Stimulated activated naive CD8-positive, alpha-beta T cell treated with anti-CD3 and anti-CD28 coated beads, Interleukin-15, amount 100 ng/mL, for 72 hours (primary cell): ENCODE measurements around the gene ARID1B.

ENCODE experiments used
- ATAC-seq: fragments of 150-1000 bp; cut with Tn5 transposase; 2 replicates; pipeline ENCODE4 v1.10.0; 2021; ENCODE audit warnings: mild to moderate bottlenecking, moderate library complexity
- DNase-seq, 2 donors: peaks; one replicate each; pipeline ENCODE4 v3.0.0; 2021 to 2022
- H3K27ac Mint-ChIP-seq, 2 donors: one replicate each; pipeline ENCODE4 v1.8.0; 2022; ENCODE audit warnings: mild to moderate bottlenecking in 2 of 2, mixed read lengths in 2 of 2, moderate library complexity in 2 of 2
- H3K27me3 Mint-ChIP-seq: one replicate; pipeline ENCODE4 v1.8.0; 2022; ENCODE audit warnings: mixed read lengths
- H3K4me1 Mint-ChIP-seq: one replicate; pipeline ENCODE4 v1.8.0; 2022; ENCODE audit warnings: mild to moderate bottlenecking, mixed read lengths
- H3K4me3 Mint-ChIP-seq, 2 donors: one replicate each; pipeline ENCODE4 v1.8.0; 2022; ENCODE audit warnings: mild to moderate bottlenecking in 2 of 2, mixed read lengths in 2 of 2, moderate library complexity in 1 of 2
- H3K9me3 Mint-ChIP-seq, 2 donors: one replicate each; pipeline ENCODE4 v1.8.0; 2022; ENCODE audit warnings: mixed read lengths in 2 of 2

Gene ARID1B

GRCh38 chr6:156919814-156920369 lies 142.7 kb downstream of the ARID1B start:
- H3K9me3 Mint-ChIP-seq: no peaks in the 10 kb centered on the region
- no peak for ATAC-seq
- no peak overlapping the region for H3K27ac Mint-ChIP-seq
- peaks cover 28% of the 10 kb centered on the region for H3K4me1 Mint-ChIP-seq
- no peaks in the 10 kb centered on the region for H3K27me3 Mint-ChIP-seq
- no peak for DNase-seq
- H3K4me3 Mint-ChIP-seq: no peak overlapping the region

DNA sequence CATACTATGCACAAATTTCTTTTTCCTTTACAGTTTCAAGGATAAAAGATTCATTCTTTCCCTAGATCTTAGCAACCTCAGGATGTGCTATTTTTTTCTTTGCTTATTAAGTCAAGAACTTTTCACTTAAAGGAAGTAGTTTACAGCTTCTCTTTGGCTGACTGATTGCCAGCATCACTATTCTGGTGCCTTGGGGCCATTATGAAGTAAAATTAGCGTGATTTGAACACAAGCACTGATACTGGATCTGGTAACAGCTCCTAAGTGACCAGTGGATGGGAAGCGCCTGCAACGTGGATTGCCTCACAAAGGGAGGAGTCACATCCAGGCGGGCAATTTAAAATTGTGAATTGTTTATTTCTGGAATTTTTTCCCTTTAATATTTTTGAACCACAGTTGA lies 147.1 kb downstream of the ARID1B start:
- H3K4me3 Mint-ChIP-seq: no peak overlapping the region

GRCh38 chr6:156925026-156925425 lies 147.8 kb downstream of the ARID1B start:
- no peak overlapping the region for H3K27ac Mint-ChIP-seq
- H3K4me3 Mint-ChIP-seq: no peak overlapping the region
- H3K4me1 Mint-ChIP-seq: peaks cover 53% of the 10 kb centered on the region
- no peaks in the 10 kb centered on the region for H3K9me3 Mint-ChIP-seq
- DNase-seq (no peak), ATAC-seq (no peak)
- H3K27me3 Mint-ChIP-seq: no peaks in the 10 kb centered on the region

More for the DNA sequence above, 147.1 kb downstream of the ARID1B start:
- DNase-seq: no peak
- no peak for ATAC-seq
- H3K27me3 Mint-ChIP-seq: no peaks in the 10 kb centered on the region
- H3K27ac Mint-ChIP-seq: no peak overlapping the region
- H3K9me3 Mint-ChIP-seq: no peaks in the 10 kb centered on the region
- H3K4me1 Mint-ChIP-seq: peaks cover 48% of the 10 kb centered on the region

GRCh38 chr6:156925718-156926607 lies 148.8 kb downstream of the ARID1B start:
- ATAC-seq: peak; percentile 42
- Mint-ChIP-seq H3K27ac (no peak overlapping the region), H3K4me3 (no peak overlapping the region), H3K9me3 (no peaks in the 10 kb centered on the region), H3K4me1 (peaks cover 50% of the 10 kb centered on the region), H3K27me3 (no peaks in the 10 kb centered on the region)
- no peak for DNase-seq

DNA sequence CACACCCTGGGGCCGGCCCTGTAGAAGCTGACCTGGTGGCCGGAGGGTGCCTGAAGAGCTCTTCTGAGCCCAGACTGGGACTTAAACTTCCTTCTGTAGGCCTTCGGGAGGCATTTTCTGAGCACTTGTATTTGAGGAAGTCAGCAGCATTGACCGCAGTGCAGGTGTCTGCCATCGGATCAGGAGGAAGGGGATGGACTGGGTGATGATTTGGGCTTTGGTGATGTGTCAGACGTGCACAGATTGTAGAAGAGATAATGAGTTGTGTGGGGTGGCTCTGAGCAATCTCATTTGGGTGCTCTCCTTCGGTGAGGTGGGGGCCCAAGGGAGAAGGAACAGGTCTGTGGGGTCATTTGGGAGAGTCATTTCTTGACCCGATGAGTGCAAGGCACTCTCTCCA lies 150.9 kb downstream of the ARID1B start:
- Mint-ChIP-seq H3K4me1 (peaks cover 68% of the 10 kb centered on the region), H3K27ac (peak overlapping the region in 1 of 2 donors; percentile 59), H3K4me3 (peak overlapping the region in 1 of 2 donors; percentile 0), H3K9me3 (no peaks in the 10 kb centered on the region), H3K27me3 (no peaks in the 10 kb centered on the region)
- no peak for ATAC-seq
- no peak for DNase-seq

- no peak for DNase-seq
- Mint-ChIP-seq H3K4me1 (peaks cover 76% of the 10 kb centered on the region), H3K27me3 (no peaks in the 10 kb centered on the region), H3K9me3 (no peaks in the 10 kb centered on the region), H3K4me3 (no peak overlapping the region), H3K27ac (peak overlapping the region in 1 of 2 donors; percentile 73)
- ATAC-seq: peak; percentile 79
Observed at GRCh38 chr6:156928972-156929371, 151.8 kb downstream of the ARID1B start.

- Mint-ChIP-seq H3K9me3 (no peaks in the 10 kb centered on the region), H3K4me1 (peaks cover 72% of the 10 kb centered on the region), H3K4me3 (no peak overlapping the region), H3K27ac (peak overlapping the region in 1 of 2 donors; percentile 8), H3K27me3 (no peaks in the 10 kb centered on the region)
- ATAC-seq (no peak), DNase-seq (no peak)
Observed at GRCh38 chr6:156931283-156931682, 154.1 kb downstream of the ARID1B start.

DNA sequence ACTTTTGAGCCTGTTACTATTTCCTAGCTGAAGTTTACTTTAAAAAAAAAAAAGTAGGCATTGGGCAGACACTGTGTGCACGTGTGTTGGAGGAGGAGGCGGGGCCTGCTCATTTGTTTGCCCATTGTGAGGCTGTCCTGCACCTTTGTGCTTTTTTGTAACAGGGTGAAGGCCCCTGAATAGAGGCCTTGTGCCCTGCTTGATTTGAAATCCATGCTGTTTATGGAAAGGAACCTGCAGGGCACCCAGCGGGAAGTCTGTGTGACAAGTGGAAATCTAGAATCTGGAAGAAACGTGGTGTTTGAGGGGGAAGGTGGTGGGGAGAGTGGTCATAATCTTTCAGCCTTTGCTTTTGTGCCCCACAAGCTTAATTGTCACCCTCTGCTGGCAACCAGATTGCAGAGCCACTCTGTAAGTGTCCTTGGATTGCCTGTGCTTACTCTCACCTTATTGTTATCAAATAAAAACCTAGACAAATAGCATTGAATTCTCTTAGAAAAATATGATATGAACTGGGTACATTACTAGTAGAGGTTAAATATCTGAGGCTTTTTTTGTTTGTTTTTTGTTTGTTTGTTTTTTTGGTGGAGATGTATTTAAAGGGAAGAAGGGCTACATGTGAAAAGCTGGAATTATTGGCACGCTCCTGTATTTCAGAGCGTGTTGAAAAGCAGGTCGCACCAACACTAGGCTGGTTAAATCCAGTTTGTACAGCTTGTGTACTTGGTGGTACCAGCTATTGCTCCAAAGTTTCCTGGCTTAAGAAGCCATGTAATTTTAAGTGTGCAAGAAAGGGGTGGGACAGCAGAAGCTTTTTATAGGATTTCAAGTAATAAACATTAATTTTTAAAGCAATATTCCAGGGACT lies 156.3 kb downstream of the ARID1B start:
- DNase-seq (no peak), ATAC-seq (no peak)
- Mint-ChIP-seq H3K9me3 (no peaks in the 10 kb centered on the region), H3K4me3 (no peak overlapping the region), H3K27me3 (no peaks in the 10 kb centered on the region), H3K4me1 (peaks cover 66% of the 10 kb centered on the region), H3K27ac (peak overlapping the region; percentile 70 to 81)

DNA sequence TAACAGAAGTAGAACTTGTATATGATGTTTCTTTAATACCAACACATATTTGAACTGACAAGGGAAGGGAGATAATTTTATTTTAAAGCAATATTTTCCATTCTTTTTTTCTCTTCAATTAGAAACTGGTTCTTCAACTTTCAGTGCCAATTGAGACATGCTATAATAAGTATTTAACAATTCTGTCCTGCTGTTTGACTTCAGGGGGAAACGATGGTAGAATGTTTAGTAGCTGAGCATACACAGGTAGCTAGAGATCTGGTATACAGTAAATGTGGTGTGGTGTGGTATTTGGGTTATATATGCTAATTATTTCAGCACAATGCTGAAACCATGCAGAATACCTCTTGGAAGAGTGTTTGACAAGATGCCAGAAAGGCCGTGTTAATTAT lies 156.9 kb downstream of the ARID1B start:
- H3K9me3 Mint-ChIP-seq: no peaks in the 10 kb centered on the region
- H3K27ac Mint-ChIP-seq: no peak overlapping the region
- ATAC-seq (no peak), DNase-seq (no peak)
- no peaks in the 10 kb centered on the region for H3K27me3 Mint-ChIP-seq
- H3K4me1 Mint-ChIP-seq: peaks cover 64% of the 10 kb centered on the region
- H3K4me3 Mint-ChIP-seq: no peak overlapping the region

DNA sequence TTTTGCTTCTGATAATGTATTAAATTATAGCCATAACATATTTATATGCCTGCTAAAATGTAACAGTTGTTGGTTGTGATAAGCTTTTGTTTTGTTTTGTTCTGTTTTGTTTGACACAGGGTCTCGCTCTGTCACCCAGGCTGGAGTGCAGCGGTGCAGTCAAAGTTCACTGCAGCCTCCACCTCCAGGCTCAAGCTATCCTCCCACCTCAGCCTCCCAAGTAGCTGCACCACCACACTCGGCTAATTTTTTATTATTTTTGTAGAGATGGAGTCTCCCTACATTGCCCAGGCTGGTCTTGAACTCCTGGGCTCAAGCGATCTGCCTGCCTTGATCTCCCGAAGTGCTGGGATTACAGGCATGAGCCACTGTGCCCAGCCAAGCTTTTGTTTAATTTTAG lies 157.8 kb downstream of the ARID1B start:
- Mint-ChIP-seq H3K27me3 (no peaks in the 10 kb centered on the region), H3K4me3 (no peak overlapping the region), H3K9me3 (no peaks in the 10 kb centered on the region), H3K27ac (no peak overlapping the region), H3K4me1 (peaks cover 56% of the 10 kb centered on the region)
- DNase-seq (no peak), ATAC-seq (no peak)

GRCh38 chr6:156938143-156938542 lies 161.0 kb downstream of the ARID1B start:
- Mint-ChIP-seq H3K27me3 (no peaks in the 10 kb centered on the region), H3K27ac (no peak overlapping the region), H3K4me1 (peaks cover 50% of the 10 kb centered on the region), H3K9me3 (no peaks in the 10 kb centered on the region), H3K4me3 (no peak overlapping the region)
- ATAC-seq (no peak), DNase-seq (no peak)

DNA sequence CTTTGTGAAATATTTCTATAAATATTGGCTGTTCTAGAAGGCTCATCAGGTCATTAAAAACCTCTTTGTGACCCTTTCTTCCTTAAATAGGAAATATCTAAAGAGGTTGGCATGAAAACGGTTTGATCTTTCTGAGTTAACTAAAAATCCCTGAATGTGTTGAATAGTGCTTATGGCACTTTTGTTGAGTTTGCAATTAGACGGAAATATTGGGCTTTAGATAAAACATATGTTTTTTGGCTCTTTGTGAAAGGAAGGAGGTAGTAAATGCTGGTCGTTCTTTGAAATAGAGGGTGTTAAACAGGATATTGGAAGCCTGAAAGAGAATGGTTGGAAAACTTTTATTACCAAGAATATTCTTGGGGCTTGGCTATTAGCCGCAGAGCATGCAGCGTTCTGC lies 163.0 kb downstream of the ARID1B start:
- no peaks in the 10 kb centered on the region for H3K27me3 Mint-ChIP-seq
- no peaks in the 10 kb centered on the region for H3K9me3 Mint-ChIP-seq
- peaks cover 53% of the 10 kb centered on the region for H3K4me1 Mint-ChIP-seq
- H3K4me3 Mint-ChIP-seq: no peak overlapping the region
- DNase-seq: no peak
- ATAC-seq: no peak
- H3K27ac Mint-ChIP-seq: no peak overlapping the region

DNA sequence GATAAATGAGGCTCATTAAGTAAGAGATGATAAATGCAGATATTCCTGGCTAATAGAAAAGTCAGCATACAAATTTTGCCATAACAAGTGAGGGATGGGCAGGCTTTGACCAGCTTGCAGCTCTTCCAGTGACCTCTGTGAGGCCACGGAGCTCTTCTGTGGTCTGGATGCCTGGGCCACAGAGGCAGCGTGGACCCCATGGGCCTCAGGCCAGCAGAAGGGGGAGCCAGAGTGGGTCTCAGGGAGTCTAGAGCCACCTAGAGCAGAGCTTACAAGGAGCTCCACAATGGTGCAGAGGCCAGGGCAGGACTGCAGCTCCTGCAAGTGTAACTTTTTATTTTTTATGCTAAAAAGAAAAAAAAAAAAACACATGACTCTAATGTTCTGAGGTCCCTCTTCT lies 165.1 kb downstream of the ARID1B start:
- H3K4me1 Mint-ChIP-seq: peaks cover 52% of the 10 kb centered on the region
- ATAC-seq: peak; percentile 42

DNA sequence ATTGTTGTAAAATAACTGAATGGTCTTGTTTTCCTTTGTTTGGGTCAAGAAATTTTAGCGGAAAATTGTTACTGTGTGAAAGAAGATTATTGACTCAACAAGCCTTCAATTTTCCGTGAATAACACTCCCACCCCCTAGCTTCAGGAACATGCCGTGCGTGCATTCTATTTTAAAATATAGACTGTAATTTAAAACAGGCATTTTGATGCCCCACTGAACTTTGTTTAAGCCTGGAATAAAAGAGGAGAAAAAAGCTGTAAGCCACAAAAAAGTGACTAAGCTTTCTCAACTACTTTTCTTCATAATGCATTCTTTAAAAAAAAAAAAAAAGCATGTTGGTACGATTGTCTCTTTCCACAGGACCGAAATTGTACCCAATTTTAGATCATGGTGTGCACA lies 166.0 kb downstream of the ARID1B start:
- no peak for ATAC-seq
- peaks cover 49% of the 10 kb centered on the region for H3K4me1 Mint-ChIP-seq
- DNase-seq: no peak
- H3K4me3 Mint-ChIP-seq: no peak overlapping the region
- peak overlapping the region in 1 of 2 donors; percentile 34 for H3K27ac Mint-ChIP-seq
- no peaks in the 10 kb centered on the region for H3K27me3 Mint-ChIP-seq
- no peaks in the 10 kb centered on the region for H3K9me3 Mint-ChIP-seq

More for the DNA sequence above, 165.1 kb downstream of the ARID1B start:
- no peaks in the 10 kb centered on the region for H3K27me3 Mint-ChIP-seq
- H3K9me3 Mint-ChIP-seq: no peaks in the 10 kb centered on the region
- no peak for DNase-seq
- no peak overlapping the region for H3K4me3 Mint-ChIP-seq
- peak overlapping the region in 1 of 2 donors; percentile 74 for H3K27ac Mint-ChIP-seq

DNA sequence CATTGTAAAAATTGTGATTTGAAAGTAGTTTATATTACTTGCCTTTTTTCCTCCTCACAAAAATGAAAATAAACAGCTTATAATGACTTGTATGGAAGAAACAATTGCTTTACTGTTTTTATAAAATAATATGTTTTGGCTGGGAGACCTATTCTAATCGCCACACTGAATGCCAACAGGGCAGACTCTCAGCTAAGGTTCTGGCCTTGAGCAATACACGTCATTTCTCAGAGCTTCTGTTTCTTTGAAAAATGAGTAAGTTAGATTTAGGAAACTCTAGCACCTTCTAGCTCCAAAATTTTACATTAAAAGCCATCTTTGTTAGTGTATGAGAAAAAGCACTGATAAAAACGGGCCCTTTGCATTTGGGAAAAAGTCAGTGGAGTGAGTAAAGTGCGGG lies 166.6 kb downstream of the ARID1B start:
- ATAC-seq: no peak
- no peak overlapping the region for H3K27ac Mint-ChIP-seq
- H3K9me3 Mint-ChIP-seq: no peaks in the 10 kb centered on the region
- no peak overlapping the region for H3K4me3 Mint-ChIP-seq
- no peaks in the 10 kb centered on the region for H3K27me3 Mint-ChIP-seq
- peaks cover 49% of the 10 kb centered on the region for H3K4me1 Mint-ChIP-seq
- DNase-seq: no peak

DNA sequence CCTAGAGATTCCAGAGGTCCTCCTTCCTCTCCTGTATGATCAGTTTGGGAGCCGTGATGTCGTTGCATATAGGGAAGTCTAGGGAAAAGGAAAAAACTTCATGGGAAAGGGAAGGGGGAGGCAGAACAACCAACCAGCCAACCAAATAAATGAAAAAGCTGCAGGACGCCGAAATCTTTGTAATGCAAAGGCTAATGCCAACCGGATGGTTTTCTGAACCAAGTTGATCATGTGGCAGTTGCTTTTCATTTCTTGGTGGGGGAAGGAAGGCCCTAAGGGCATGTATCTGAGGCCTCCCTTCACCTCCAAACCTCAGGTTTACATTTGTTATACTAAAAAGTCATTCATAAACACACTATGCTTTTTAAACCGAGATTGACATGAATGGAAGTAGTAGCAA lies 167.2 kb downstream of the ARID1B start:
- ATAC-seq (no peak), DNase-seq (no peak)
- Mint-ChIP-seq H3K27ac (peak overlapping the region in 1 of 2 donors; percentile 10), H3K27me3 (no peaks in the 10 kb centered on the region), H3K9me3 (no peaks in the 10 kb centered on the region), H3K4me1 (peaks cover 51% of the 10 kb centered on the region), H3K4me3 (no peak overlapping the region)
